ENCODE measurements around the gene DIPK1A.

The DIPK1A gene

GRCh38 chr1:92837062-92837461 lies 124.2 kb downstream of the DIPK1A start:
- H3K4me3 ChIP-seq (ENCODE audit: low read depth, low read length) = no peak overlapping the region
- TF ChIP-seq, protein P1, sequence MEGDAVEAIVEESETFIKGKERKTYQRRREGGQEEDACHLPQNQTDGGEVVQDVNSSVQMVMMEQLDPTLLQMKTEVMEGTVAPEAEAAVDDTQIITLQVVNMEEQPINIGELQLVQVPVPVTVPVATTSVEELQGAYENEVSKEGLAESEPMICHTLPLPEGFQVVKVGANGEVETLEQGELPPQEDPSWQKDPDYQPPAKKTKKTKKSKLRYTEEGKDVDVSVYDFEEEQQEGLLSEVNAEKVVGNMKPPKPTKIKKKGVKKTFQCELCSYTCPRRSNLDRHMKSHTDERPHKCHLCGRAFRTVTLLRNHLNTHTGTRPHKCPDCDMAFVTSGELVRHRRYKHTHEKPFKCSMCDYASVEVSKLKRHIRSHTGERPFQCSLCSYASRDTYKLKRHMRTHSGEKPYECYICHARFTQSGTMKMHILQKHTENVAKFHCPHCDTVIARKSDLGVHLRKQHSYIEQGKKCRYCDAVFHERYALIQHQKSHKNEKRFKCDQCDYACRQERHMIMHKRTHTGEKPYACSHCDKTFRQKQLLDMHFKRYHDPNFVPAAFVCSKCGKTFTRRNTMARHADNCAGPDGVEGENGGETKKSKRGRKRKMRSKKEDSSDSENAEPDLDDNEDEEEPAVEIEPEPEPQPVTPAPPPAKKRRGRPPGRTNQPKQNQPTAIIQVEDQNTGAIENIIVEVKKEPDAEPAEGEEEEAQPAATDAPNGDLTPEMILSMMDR (IDR thresholded peaks at IDR 0.05; ENCODE audit: low read depth, low read length) = no peak

- H3K4me3 ChIP-seq (ENCODE audit: low read depth, low read length) = no peak overlapping the region
- TF ChIP-seq, protein P1 (IDR thresholded peaks at IDR 0.05; ENCODE audit: low read depth, low read length) = no peak
These were observed 126.6 kb downstream of the DIPK1A start for GRCh38 chr1:92834617-92835016.

- TF ChIP-seq, protein P1 (IDR thresholded peaks at IDR 0.05; ENCODE audit: low read depth, low read length) = no peak
These were observed 127.4 kb downstream of the DIPK1A start for GRCh38 chr1:92833840-92834239.

GRCh38 chr1:92832537-92833114 lies 128.6 kb downstream of the DIPK1A start:
- TF ChIP-seq, protein P1 (IDR thresholded peaks at IDR 0.05; ENCODE audit: low read depth, low read length) = no peak
- peak overlapping the region; percentile 75 for H3K4me3 ChIP-seq (ENCODE audit: low read depth, low read length)

More at GRCh38 chr1:92833840-92834239, 127.4 kb downstream of the DIPK1A start:
- peak overlapping the region; percentile 75 for H3K4me3 ChIP-seq (ENCODE audit: low read depth, low read length)

GRCh38 chr1:92831762-92832536 lies 129.3 kb downstream of the DIPK1A start, which contains the start of gene RPL5:
RPL5 (plus strand) TSS chr1:92832040; CDS start chr1:92832115, 75 bp downstream.
- TF ChIP-seq, protein P1 (IDR thresholded peaks at IDR 0.05; ENCODE audit: low read depth, low read length) = peak; percentile 88
- peak within 1 kb of the TSS; percentile 75 for H3K4me3 ChIP-seq (ENCODE audit: low read depth, low read length)

- TF ChIP-seq, protein P1 (IDR thresholded peaks at IDR 0.05; ENCODE audit: low read depth, low read length) = no peak
- no peak overlapping the region; the same call in 1 of the 2 replicates for H3K4me3 ChIP-seq (ENCODE audit: low read depth, low read length)
These were observed 129.9 kb downstream of the DIPK1A start for GRCh38 chr1:92831368-92831761.

DNA sequence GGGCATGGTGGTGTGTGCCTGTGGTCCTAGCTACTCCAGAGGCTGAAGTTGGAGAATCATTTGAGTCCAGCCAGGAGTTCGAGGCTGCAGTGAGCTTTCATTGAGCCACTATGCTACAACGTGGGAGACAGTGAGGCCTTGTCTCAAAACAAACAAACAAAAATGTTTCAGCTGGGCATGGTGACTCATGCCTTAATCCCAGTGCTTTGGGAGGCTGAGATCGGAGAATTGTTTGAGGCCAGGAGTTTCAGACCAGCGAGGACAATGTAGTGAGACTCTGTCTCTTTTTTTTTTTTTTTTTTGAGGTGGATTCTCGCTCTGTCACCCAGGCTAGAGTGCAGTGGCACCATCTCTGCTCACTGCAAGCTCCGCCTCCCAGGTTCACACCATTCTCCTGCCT lies 134.5 kb downstream of the DIPK1A start:
- TF ChIP-seq, protein P1 (IDR thresholded peaks at IDR 0.05; ENCODE audit: low read depth, low read length) = no peak
- H3K4me3 ChIP-seq (ENCODE audit: low read depth, low read length) = no peak overlapping the region
